GM12878 (cell line): ENCODE measurements around the gene CR1.

Source experiments
- EED ChIP-seq: sonication (generic); IDR thresholded peaks from 2 replicates; pipeline ENCODE4 v1.6.1; 2016; ENCODE audit warnings: antibody characterized with exemption, low read depth
- RAD51 ChIP-seq: fragments of 450-650 bp; IDR thresholded peaks from 2 replicates; pipeline ENCODE4 v1.6.1; 2016; ENCODE audit warnings: moderate library complexity, mild to moderate bottlenecking, inconsistent platforms
- SRF ChIP-seq, 2 experiments: IDR thresholded peaks; 2 replicates each; pipeline ENCODE4 v1.6.1; 2011; ENCODE audit warnings: low read depth in 2 of 2, low read length in 2 of 2, mild to moderate bottlenecking in 1 of 2, moderate library complexity in 1 of 2
- STAT1 ChIP-seq: fragments of 450-650 bp; conservative IDR thresholded peaks from 2 replicates; pipeline ENCODE4 v1.6.1; 2014; ENCODE audit warnings: antibody characterized with exemption, mild to moderate bottlenecking
- TF ChIP-seq, protein P1 (sequence below), 3 experiments: IDR thresholded peaks in 2 of 3; conservative IDR thresholded peaks in 1 of 3; 2 replicates each; pipeline ENCODE4 v1.5.1; 2011; ENCODE audit warnings: low read depth in 3 of 3, low read length in 3 of 3, mild to moderate bottlenecking in 3 of 3, control low read depth in 2 of 3, moderate library complexity in 2 of 3, inconsistent platforms in 1 of 3, mixed read lengths in 1 of 3; ENCODE audit not compliant: control insufficient read depth in 2 of 3, insufficient read depth in 1 of 3; ENCODE audit errors: extremely low read depth in 1 of 3

GRCh38 chr1:207455183-207455754 lies 40.7 kb upstream of the CR1 start:
- TF ChIP-seq STAT1: no peak
- TF ChIP-seq EED: no peak
- no peak for TF ChIP-seq RAD51
- TF ChIP-seq, protein P1, sequence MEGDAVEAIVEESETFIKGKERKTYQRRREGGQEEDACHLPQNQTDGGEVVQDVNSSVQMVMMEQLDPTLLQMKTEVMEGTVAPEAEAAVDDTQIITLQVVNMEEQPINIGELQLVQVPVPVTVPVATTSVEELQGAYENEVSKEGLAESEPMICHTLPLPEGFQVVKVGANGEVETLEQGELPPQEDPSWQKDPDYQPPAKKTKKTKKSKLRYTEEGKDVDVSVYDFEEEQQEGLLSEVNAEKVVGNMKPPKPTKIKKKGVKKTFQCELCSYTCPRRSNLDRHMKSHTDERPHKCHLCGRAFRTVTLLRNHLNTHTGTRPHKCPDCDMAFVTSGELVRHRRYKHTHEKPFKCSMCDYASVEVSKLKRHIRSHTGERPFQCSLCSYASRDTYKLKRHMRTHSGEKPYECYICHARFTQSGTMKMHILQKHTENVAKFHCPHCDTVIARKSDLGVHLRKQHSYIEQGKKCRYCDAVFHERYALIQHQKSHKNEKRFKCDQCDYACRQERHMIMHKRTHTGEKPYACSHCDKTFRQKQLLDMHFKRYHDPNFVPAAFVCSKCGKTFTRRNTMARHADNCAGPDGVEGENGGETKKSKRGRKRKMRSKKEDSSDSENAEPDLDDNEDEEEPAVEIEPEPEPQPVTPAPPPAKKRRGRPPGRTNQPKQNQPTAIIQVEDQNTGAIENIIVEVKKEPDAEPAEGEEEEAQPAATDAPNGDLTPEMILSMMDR (IDR thresholded peaks at IDR 0.05 in 2 of 3, conservative IDR thresholded peaks at IDR 0.05 in 1 of 3; ENCODE audit: control insufficient read depth in 2 of 3, extremely low read depth in 1 of 3, insufficient read depth in 1 of 3, low read depth in 3 of 3, low read length in 3 of 3): no peak
- no peak for TF ChIP-seq SRF (IDR thresholded peaks at IDR 0.05; ENCODE audit: low read depth in 2 of 2, low read length in 2 of 2)
